ENCODE measurements around the gene DOCK2.

GRCh38 chr5:169880785-169881184 lies 243.7 kb downstream of the DOCK2 start:
- TF ChIP-seq EZH2 (IDR thresholded peaks at IDR 0.05; ENCODE audit: borderline replicate concordance, insufficient read depth, low read depth, low read length, poor library complexity, severe bottlenecking), result no peak
- TF ChIP-seq CTCF (IDR thresholded peaks at IDR 0.05), result no peak
